Kidney epithelial cell (primary cell): ENCODE results near the gene SPAG6. TPM values are rescaled to one million over a fixed set of nuclear protein-coding genes. Genes with fewer than 3 reads are reported as not detected.
"Not testable (repeated sequence)": the region's sequence is repeated elsewhere in the genome, so short reads cannot be mapped to it uniquely, and the experiment has no call there.

Experiments used
- DNase-seq: peaks from one replicate; pipeline ENCODE4 v3.0.0-alpha.2; 2010; ENCODE audit warnings: low read depth
- H3K27me3 ChIP-seq: 2 replicates; pipeline ENCODE4 v1.6.0; 2011; ENCODE audit warnings: low read length; ENCODE audit not compliant: control insufficient read depth, insufficient read depth
- H3K36me3 ChIP-seq: 2 replicates; pipeline ENCODE4 v1.5.1; 2011; ENCODE audit warnings: low read length; ENCODE audit not compliant: control insufficient read depth, insufficient read depth
- H3K4me3 ChIP-seq: 2 replicates; pipeline ENCODE4 v1.5.1; 2011; ENCODE audit warnings: low read depth, mild to moderate bottlenecking, control low read depth, low read length
- total RNA-seq: library from RNA; depleted of rRNA; stranded (reverse); fragments of >200 nt; gene quantifications from 2 replicates; pipeline ENCODE4 v1.2.3, GENCODE V29; 2015
- TF ChIP-seq, protein P1 (sequence below): IDR thresholded peaks from 2 replicates; pipeline ENCODE4 v1.5.1; 2011; ENCODE audit warnings: mild to moderate bottlenecking, moderate library complexity, low read length, control low read depth, inconsistent platforms; ENCODE audit not compliant: insufficient read depth, poor library complexity, severe bottlenecking

Gene SPAG6
- total RNA-seq, 1 donor from 2014 or later: 0.79 TPM

- TF ChIP-seq, protein P1, sequence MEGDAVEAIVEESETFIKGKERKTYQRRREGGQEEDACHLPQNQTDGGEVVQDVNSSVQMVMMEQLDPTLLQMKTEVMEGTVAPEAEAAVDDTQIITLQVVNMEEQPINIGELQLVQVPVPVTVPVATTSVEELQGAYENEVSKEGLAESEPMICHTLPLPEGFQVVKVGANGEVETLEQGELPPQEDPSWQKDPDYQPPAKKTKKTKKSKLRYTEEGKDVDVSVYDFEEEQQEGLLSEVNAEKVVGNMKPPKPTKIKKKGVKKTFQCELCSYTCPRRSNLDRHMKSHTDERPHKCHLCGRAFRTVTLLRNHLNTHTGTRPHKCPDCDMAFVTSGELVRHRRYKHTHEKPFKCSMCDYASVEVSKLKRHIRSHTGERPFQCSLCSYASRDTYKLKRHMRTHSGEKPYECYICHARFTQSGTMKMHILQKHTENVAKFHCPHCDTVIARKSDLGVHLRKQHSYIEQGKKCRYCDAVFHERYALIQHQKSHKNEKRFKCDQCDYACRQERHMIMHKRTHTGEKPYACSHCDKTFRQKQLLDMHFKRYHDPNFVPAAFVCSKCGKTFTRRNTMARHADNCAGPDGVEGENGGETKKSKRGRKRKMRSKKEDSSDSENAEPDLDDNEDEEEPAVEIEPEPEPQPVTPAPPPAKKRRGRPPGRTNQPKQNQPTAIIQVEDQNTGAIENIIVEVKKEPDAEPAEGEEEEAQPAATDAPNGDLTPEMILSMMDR: no peak
- no peaks in the 10 kb centered on the region for H3K36me3 ChIP-seq
- peaks cover 14% of the 10 kb centered on the region for H3K27me3 ChIP-seq
- DNase-seq: no peak
- no peak overlapping the region for H3K4me3 ChIP-seq
Observed at GRCh38 chr10:22349755-22350154, 4.5 kb downstream of the SPAG6 start.

DNA sequence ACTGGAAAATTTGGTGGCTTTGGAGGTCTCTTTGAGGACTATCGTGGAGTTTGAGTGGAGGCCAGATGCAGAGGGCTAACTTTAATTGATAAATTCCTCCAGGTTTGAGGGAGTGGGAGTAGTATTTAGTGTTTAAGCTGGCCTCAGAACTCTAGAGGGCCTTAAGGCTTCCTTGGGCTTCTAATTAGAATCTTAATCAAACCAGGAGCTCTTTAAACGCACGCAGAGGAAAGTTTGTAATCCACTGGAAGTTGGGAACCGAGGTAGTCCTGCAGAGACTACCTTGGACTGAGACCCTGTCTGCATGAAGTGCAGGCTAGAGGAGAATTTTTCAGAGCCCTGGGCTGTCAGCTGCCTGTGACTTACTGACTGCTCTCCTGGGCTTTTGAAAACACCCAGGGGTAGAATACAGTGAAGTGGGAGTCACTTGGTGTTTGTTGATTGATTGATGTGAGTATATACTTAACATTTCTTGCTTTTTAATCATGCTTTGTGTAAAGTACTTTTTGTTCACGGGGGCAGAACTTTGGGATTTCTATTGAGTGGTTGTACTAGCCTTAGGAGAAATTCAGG lies 5.9 kb downstream of the SPAG6 start:
- TF ChIP-seq, protein P1: no peak
- Histone ChIP-seq H3K27me3 (no peaks in the 10 kb centered on the region), H3K36me3 (no peaks in the 10 kb centered on the region), H3K4me3 (no peak overlapping the region)
- DNase-seq: no peak

DNA sequence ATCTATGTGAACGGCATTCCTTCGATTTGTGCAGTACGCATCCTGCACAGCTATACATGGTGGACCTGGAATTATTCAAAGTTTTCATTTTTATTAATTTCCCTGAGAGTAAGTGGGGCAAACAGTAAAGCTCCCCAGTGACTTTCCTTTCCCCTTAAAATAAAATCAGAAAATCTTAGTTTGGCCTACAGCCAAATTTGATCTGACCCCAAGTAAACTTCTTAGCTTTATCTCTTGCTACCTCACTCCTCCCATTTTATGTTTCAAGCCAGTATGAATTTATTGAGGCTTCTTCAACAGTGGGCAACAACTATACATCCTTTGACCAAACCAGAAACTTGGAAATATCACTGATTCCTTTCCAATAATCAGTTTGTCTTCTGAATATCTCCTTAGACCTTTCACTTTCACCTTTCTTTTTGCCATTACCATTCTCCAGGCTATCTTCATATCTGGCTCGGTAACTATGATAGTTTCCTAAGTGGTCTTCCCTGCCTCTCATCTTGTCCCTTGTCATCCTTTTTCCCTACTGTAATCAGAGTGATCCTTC lies 11.1 kb downstream of the SPAG6 start:
- Histone ChIP-seq H3K4me3 (no peak overlapping the region), H3K36me3 (no peaks in the 10 kb centered on the region), H3K27me3 (no peaks in the 10 kb centered on the region)
- no peak for DNase-seq
- TF ChIP-seq, protein P1: no peak

DNA sequence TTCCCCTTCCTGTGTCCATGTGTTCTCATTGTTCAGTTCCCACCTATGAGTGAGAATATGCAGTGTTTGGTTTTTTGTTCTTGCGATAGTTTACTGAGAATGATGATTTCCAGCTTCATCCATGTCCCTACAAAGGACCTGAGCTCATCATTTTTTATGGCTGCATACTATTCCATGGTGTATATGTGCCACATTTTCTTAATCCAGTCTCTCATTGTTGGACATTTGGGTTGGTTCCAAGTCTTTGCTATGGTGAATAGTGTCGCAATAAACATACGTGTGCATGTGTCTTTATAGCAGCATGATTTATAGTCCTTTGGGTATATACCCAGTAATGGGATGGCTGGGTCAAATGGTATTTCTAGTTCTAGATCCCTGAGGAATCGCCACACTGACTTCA lies 12.5 kb downstream of the SPAG6 start:
- not testable (repeated sequence) for DNase-seq, H3K27me3 ChIP-seq, H3K36me3 ChIP-seq, H3K4me3 ChIP-seq

- Histone ChIP-seq H3K27me3 (no peaks in the 10 kb centered on the region), H3K36me3 (no peaks in the 10 kb centered on the region), H3K4me3 (no peak overlapping the region)
- TF ChIP-seq, protein P1: no peak
- no peak for DNase-seq
Observed at GRCh38 chr10:22363305-22363704, 18.0 kb downstream of the SPAG6 start.

- no peak for DNase-seq
- TF ChIP-seq, protein P1: no peak
Observed at GRCh38 chr10:22364407-22365140, 19.3 kb downstream of the SPAG6 start.

More at GRCh38 chr10:22364407-22365140, 19.3 kb downstream of the SPAG6 start:
- Histone ChIP-seq H3K36me3 (no peaks in the 10 kb centered on the region), H3K4me3 (no peak overlapping the region), H3K27me3 (no peaks in the 10 kb centered on the region)
